K562 (cell line): ENCODE measurements around the gene SLC40A1. TPM values are rescaled to one million over a fixed set of nuclear protein-coding genes. Genes with fewer than 3 reads are reported as not detected.

Source experiments
- ATF2 ChIP-seq: sonication (generic); formaldehyde crosslinking; IDR thresholded peaks from 2 replicates; pipeline ENCODE4 v1.8.1; 2022; ENCODE audit warnings: missing genetic modification reagents
- ATF3 ChIP-seq, 2 experiments: fragments of 450-650 bp in 1 of 2; sonication (generic) in 1 of 2; formaldehyde crosslinking in 1 of 2; IDR thresholded peaks in 1 of 2; conservative IDR thresholded peaks in 1 of 2; 2 replicates each; pipeline versions ENCODE4 v1.6.1 to v1.8.1; 2016 to 2023; ENCODE audit warnings: mild to moderate bottlenecking in 2 of 2, moderate library complexity in 2 of 2, inconsistent platforms in 1 of 2, missing genetic modification reagents in 1 of 2
- CHD1 ChIP-seq: fragments of 200-600 bp; sonication (generic); IDR thresholded peaks from one replicate; pipeline ENCODE4 v1.6.1; 2012; ENCODE audit warnings: mild to moderate bottlenecking, moderate library complexity, low read length, inconsistent platforms
- GABPB2 ChIP-seq: fragments of 250-450 bp; sonication (Bioruptor Pico); conservative IDR thresholded peaks from 2 replicates; pipeline ENCODE4 v1.5.1; 2021; ENCODE audit warnings: mild to moderate bottlenecking
- HDAC8 ChIP-seq: fragments of 450-650 bp; IDR thresholded peaks from 2 replicates; pipeline ENCODE4 v1.6.1; 2016; ENCODE audit warnings: mild to moderate bottlenecking, missing genetic modification characterization, moderate library complexity, missing compliant biosample characterization
- HEY1 ChIP-seq: fragments of 250-450 bp; sonication (Bioruptor Pico); IDR thresholded peaks from 2 replicates; pipeline ENCODE4 v1.5.0; 2020; ENCODE audit warnings: mild to moderate bottlenecking, moderate library complexity, borderline replicate concordance
- HLTF ChIP-seq: fragments of 450-650 bp; IDR thresholded peaks from 2 replicates; pipeline ENCODE4 v1.6.1; 2016
- KAT7 ChIP-seq: sonication (generic); formaldehyde crosslinking; IDR thresholded peaks from 2 replicates; pipeline ENCODE4 v1.8.0; 2022; ENCODE audit warnings: missing genetic modification reagents, mild to moderate bottlenecking, borderline replicate concordance
- ZBED1 ChIP-seq: IDR thresholded peaks from 2 replicates; pipeline ENCODE4 v1.6.1; 2014
- ZNF444 ChIP-seq: fragments of 250-450 bp; sonication (Bioruptor Pico); IDR thresholded peaks from 2 replicates; pipeline ENCODE4 v1.4.0; 2020; ENCODE audit warnings: mild to moderate bottlenecking, moderate library complexity
- ZNF445 ChIP-seq: fragments of 250-450 bp; sonication (Bioruptor Pico); IDR thresholded peaks from 2 replicates; pipeline ENCODE4 v1.4.0; 2020; ENCODE audit warnings: low read depth, mild to moderate bottlenecking, moderate library complexity
- polyA plus RNA-seq, 8 experiments: library from polyadenylated mRNA; depleted of rRNA in 4 of 8; stranded (reverse) in 5 of 8; unstranded in 3 of 8; fragments of >200 nt; fragmentation: Nextera tagmentation in 2 of 8; fragmentation: Illumina TruSeq in 1 of 8; extraction: Ambion mirVana in 2 of 8; extraction: Trizol in 1 of 8; gene quantifications; 2 replicates each; pipeline versions ENCODE4 v1.2.1 to v1.2.3, GENCODE V29; 2011 to 2014; ENCODE audit warnings: inconsistent platforms in 1 of 8, missing spikeins in 1 of 8
- total RNA-seq, 7 experiments: library from RNA; depleted of rRNA in 6 of 7; stranded (reverse); fragments of >200 nt in 6 of 7; fragmentation: Illumina TruSeq in 2 of 7; extraction: Trizol in 2 of 7; gene quantifications; 2 replicates each; pipeline versions ENCODE4 v1.2.1 to v1.2.3, GENCODE V29; 2011 to 2021; ENCODE audit warnings: low replicate concordance in 1 of 7
- TF ChIP-seq, protein P1 (sequence below): sonication (generic); formaldehyde crosslinking; IDR thresholded peaks from 2 replicates; pipeline ENCODE4 v1.8.0; 2023; ENCODE audit warnings: missing genetic modification reagents, mild to moderate bottlenecking, borderline replicate concordance
- TF ChIP-seq, protein P2 (sequence below), 3 experiments: IDR thresholded peaks in 2 of 3; conservative IDR thresholded peaks in 1 of 3; 2 replicates each; pipeline ENCODE4 v1.5.1; 2011 to 2012; ENCODE audit warnings: low read length in 3 of 3, mild to moderate bottlenecking in 3 of 3, control low read depth in 2 of 3, improper control_type of control experiment in 1 of 3, inconsistent platforms in 1 of 3, low read depth in 1 of 3, mixed read lengths in 1 of 3, moderate library complexity in 1 of 3; ENCODE audit not compliant: insufficient read depth in 2 of 3

Gene SLC40A1
- total and polyA plus RNA-seq, 9 of the 15 experiments (the other 6 are each of a cell fraction or from before 2014, with no cell fraction given), result 42.2 to 95.9 (median 54.9) TPM

DNA sequence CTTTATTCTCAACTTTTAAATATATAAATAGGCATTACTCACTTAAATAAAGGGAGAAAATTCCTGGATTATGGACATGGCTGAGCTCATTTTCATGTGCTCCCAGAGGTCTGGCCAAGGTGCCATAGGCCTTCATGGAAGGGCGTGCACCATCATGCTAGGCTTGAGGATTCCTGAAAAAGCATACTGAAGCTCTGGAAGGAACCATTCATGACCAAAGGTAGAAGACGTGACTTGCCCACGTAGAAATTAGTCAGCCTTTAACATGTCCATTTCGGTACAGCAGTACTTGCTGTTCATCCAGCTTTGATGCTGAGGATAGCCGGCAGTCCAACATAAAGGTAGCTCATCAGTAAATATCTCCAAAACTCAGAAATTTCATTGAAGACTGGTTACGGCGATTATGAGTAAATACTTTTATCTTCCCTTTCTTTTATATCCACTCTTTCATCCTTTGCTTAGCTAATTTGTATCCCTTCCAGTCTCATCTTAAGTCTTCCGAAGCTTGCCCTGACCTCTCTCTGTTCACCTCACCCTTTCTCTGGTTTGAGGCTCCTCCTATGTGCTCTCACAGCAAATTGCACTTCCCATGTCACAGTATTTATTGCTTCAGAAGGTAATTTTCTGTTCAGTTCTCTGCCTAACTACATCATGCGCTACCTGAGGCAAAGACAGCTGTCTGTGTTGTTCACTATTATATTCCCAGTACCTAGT is 48.4 kb upstream of the SLC40A1 start (continued):
- TF ChIP-seq GABPB2 (CRISPR knock-in tag), result no peak
- TF ChIP-seq HDAC8 (tag), result no peak
- no peak for TF ChIP-seq HLTF
- TF ChIP-seq HEY1 (CRISPR knock-in tag), result no peak
- TF ChIP-seq KAT7, result no peak
- TF ChIP-seq ZNF444 (CRISPR knock-in tag), result no peak
- no peak for TF ChIP-seq ZNF445 (CRISPR knock-in tag)
- TF ChIP-seq, protein P1, sequence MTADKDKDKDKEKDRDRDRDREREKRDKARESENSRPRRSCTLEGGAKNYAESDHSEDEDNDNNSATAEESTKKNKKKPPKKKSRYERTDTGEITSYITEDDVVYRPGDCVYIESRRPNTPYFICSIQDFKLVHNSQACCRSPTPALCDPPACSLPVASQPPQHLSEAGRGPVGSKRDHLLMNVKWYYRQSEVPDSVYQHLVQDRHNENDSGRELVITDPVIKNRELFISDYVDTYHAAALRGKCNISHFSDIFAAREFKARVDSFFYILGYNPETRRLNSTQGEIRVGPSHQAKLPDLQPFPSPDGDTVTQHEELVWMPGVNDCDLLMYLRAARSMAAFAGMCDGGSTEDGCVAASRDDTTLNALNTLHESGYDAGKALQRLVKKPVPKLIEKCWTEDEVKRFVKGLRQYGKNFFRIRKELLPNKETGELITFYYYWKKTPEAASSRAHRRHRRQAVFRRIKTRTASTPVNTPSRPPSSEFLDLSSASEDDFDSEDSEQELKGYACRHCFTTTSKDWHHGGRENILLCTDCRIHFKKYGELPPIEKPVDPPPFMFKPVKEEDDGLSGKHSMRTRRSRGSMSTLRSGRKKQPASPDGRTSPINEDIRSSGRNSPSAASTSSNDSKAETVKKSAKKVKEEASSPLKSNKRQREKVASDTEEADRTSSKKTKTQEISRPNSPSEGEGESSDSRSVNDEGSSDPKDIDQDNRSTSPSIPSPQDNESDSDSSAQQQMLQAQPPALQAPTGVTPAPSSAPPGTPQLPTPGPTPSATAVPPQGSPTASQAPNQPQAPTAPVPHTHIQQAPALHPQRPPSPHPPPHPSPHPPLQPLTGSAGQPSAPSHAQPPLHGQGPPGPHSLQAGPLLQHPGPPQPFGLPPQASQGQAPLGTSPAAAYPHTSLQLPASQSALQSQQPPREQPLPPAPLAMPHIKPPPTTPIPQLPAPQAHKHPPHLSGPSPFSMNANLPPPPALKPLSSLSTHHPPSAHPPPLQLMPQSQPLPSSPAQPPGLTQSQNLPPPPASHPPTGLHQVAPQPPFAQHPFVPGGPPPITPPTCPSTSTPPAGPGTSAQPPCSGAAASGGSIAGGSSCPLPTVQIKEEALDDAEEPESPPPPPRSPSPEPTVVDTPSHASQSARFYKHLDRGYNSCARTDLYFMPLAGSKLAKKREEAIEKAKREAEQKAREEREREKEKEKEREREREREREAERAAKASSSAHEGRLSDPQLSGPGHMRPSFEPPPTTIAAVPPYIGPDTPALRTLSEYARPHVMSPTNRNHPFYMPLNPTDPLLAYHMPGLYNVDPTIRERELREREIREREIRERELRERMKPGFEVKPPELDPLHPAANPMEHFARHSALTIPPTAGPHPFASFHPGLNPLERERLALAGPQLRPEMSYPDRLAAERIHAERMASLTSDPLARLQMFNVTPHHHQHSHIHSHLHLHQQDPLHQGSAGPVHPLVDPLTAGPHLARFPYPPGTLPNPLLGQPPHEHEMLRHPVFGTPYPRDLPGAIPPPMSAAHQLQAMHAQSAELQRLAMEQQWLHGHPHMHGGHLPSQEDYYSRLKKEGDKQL (CRISPR knock-in tag), result no peak
- no peak for TF ChIP-seq ATF2 (CRISPR knock-in tag)
- TF ChIP-seq, protein P2, sequence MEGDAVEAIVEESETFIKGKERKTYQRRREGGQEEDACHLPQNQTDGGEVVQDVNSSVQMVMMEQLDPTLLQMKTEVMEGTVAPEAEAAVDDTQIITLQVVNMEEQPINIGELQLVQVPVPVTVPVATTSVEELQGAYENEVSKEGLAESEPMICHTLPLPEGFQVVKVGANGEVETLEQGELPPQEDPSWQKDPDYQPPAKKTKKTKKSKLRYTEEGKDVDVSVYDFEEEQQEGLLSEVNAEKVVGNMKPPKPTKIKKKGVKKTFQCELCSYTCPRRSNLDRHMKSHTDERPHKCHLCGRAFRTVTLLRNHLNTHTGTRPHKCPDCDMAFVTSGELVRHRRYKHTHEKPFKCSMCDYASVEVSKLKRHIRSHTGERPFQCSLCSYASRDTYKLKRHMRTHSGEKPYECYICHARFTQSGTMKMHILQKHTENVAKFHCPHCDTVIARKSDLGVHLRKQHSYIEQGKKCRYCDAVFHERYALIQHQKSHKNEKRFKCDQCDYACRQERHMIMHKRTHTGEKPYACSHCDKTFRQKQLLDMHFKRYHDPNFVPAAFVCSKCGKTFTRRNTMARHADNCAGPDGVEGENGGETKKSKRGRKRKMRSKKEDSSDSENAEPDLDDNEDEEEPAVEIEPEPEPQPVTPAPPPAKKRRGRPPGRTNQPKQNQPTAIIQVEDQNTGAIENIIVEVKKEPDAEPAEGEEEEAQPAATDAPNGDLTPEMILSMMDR (IDR thresholded peaks at IDR 0.05 in 2 of 3, conservative IDR thresholded peaks at IDR 0.05 in 1 of 3; ENCODE audit: insufficient read depth in 2 of 3, low read depth in 1 of 3, low read length in 3 of 3), result peak; percentile 48 to 74 (median 51)
- TF ChIP-seq CHD1, result no peak
- TF ChIP-seq ZBED1, result no peak
- TF ChIP-seq ATF3 (IDR thresholded peaks at IDR 0.05), result no peak
- TF ChIP-seq ATF3 (CRISPR knock-in tag; conservative IDR thresholded peaks at IDR 0.05), result no peak
